Measurements from ENCODE around the gene MTCH1.

Gene MTCH1

GRCh38 chr6:37005827-37006567 lies 20.0 kb upstream of the MTCH1 start:
- TF ChIP-seq NFIC (IDR thresholded peaks at IDR 0.05) = no peak
- TF ChIP-seq RAD21 (IDR thresholded peaks at IDR 0.05; ENCODE audit: low read depth) = no peak
- TF ChIP-seq FOXM1 (IDR thresholded peaks at IDR 0.05; ENCODE audit: borderline replicate concordance, low read depth) = no peak
- no peak for TF ChIP-seq CEBPB (IDR thresholded peaks at IDR 0.05)
- no peak for TF ChIP-seq TEAD4 (IDR thresholded peaks at IDR 0.05)
- TF ChIP-seq CREB1 (IDR thresholded peaks at IDR 0.05; ENCODE audit: low read depth) = no peak
- TF ChIP-seq TCF12 (IDR thresholded peaks at IDR 0.05; ENCODE audit: low read depth) = no peak

- TF ChIP-seq EGR1 (IDR thresholded peaks at IDR 0.05) (no peak), TEAD4 (IDR thresholded peaks at IDR 0.05) (no peak), FOXM1 (IDR thresholded peaks at IDR 0.05; ENCODE audit: borderline replicate concordance, low read depth) (no peak), NFIC (IDR thresholded peaks at IDR 0.05) (no peak), YY1 (IDR thresholded peaks at IDR 0.05; ENCODE audit: low read depth) (no peak), RAD21 (IDR thresholded peaks at IDR 0.05; ENCODE audit: low read depth) (no peak), REST (IDR thresholded peaks at IDR 0.05; ENCODE audit: low read depth) (no peak), EP300 (IDR thresholded peaks at IDR 0.05; ENCODE audit: borderline replicate concordance) (no peak), MAX (IDR thresholded peaks at IDR 0.05) (no peak), USF1 (IDR thresholded peaks at IDR 0.05) (no peak), ZBTB7A (IDR thresholded peaks at IDR 0.05; ENCODE audit: low read depth) (no peak), TAF1 (IDR thresholded peaks at IDR 0.05; ENCODE audit: low read depth) (no peak), TCF12 (IDR thresholded peaks at IDR 0.05; ENCODE audit: low read depth) (no peak), CREB1 (IDR thresholded peaks at IDR 0.05; ENCODE audit: low read depth) (no peak), CEBPB (IDR thresholded peaks at IDR 0.05) (no peak)
Observed at GRCh38 chr6:37005061-37005810, 19.2 kb upstream of the MTCH1 start, which contains the start of gene FGD2. Gene FGD2 (plus strand): TSS chr6:37005655. CDS start chr6:37005818, 163 bp downstream.

GRCh38 chr6:37004044-37004980 lies 18.3 kb upstream of the MTCH1 start:
- no peak for TF ChIP-seq REST (IDR thresholded peaks at IDR 0.05; ENCODE audit: low read depth)
- TF ChIP-seq FOXM1 (IDR thresholded peaks at IDR 0.05; ENCODE audit: borderline replicate concordance, low read depth) = no peak
- TF ChIP-seq MAX (IDR thresholded peaks at IDR 0.05) = no peak
- no peak for TF ChIP-seq ZBTB7A (IDR thresholded peaks at IDR 0.05; ENCODE audit: low read depth)
- no peak for TF ChIP-seq USF1 (IDR thresholded peaks at IDR 0.05)
- no peak for TF ChIP-seq TCF12 (IDR thresholded peaks at IDR 0.05; ENCODE audit: low read depth)
- TF ChIP-seq TAF1 (IDR thresholded peaks at IDR 0.05; ENCODE audit: low read depth) = no peak
- TF ChIP-seq EP300 (IDR thresholded peaks at IDR 0.05; ENCODE audit: borderline replicate concordance) = no peak
- TF ChIP-seq RAD21 (IDR thresholded peaks at IDR 0.05; ENCODE audit: low read depth) = no peak
- no peak for TF ChIP-seq EGR1 (IDR thresholded peaks at IDR 0.05)
- TF ChIP-seq YY1 (IDR thresholded peaks at IDR 0.05; ENCODE audit: low read depth) = no peak
- TF ChIP-seq CEBPB (IDR thresholded peaks at IDR 0.05) = no peak
- no peak for TF ChIP-seq NFIC (IDR thresholded peaks at IDR 0.05)
- no peak for TF ChIP-seq CREB1 (IDR thresholded peaks at IDR 0.05; ENCODE audit: low read depth)
- TF ChIP-seq TEAD4 (IDR thresholded peaks at IDR 0.05) = no peak

GRCh38 chr6:36999751-37000125 lies 13.7 kb upstream of the MTCH1 start:
- TF ChIP-seq CEBPB (IDR thresholded peaks at IDR 0.05) = no peak
